ENCODE results near the gene CCDC167.

The CCDC167 gene

GRCh38 chr6:37532122-37532521 lies 32.4 kb upstream of the CCDC167 start:
- no peak for TF ChIP-seq MAX (IDR thresholded peaks at IDR 0.05)
- TF ChIP-seq EGR1 (IDR thresholded peaks at IDR 0.05) = no peak
- TF ChIP-seq FOXM1 (IDR thresholded peaks at IDR 0.05; ENCODE audit: borderline replicate concordance, low read depth) = no peak
- no peak for TF ChIP-seq TAF1 (IDR thresholded peaks at IDR 0.05; ENCODE audit: low read depth)
- TF ChIP-seq EP300 (IDR thresholded peaks at IDR 0.05; ENCODE audit: borderline replicate concordance) = no peak
- no peak for TF ChIP-seq CEBPB (IDR thresholded peaks at IDR 0.05)
- TF ChIP-seq TCF12 (IDR thresholded peaks at IDR 0.05; ENCODE audit: low read depth) = no peak

DNA sequence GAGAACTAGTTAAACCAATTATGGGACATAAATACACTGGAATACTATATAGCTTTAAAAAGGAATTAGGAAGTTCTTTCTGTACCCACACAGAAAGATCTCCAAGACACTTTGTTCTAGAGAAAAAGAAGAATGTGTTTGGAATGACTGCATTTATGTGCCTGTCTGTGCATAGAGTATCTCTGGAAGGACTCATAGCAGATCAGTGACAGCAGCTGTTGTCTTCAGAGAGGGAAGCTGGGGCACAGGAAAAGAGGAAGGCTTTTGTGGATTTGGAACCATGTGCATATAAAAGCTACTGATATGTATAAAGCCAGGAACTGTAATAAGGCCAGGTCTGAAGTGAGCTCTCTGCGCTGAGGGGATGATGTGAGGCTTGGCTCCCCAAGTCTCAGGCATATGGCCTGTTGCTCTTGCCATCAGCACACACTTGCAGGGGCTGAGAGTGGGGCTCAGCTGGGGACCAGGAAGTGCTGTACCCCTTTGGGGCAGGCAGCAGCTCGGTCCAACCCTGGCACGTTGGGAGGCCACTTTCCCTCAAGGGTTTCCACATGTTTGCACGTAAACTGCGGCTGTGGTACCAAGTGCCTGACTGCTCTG lies 31.8 kb upstream of the CCDC167 start:
- no peak for TF ChIP-seq TEAD4 (IDR thresholded peaks at IDR 0.05)
- TF ChIP-seq YY1 (IDR thresholded peaks at IDR 0.05; ENCODE audit: low read depth) = no peak
- TF ChIP-seq EGR1 (IDR thresholded peaks at IDR 0.05) = no peak
- TF ChIP-seq, protein P1, sequence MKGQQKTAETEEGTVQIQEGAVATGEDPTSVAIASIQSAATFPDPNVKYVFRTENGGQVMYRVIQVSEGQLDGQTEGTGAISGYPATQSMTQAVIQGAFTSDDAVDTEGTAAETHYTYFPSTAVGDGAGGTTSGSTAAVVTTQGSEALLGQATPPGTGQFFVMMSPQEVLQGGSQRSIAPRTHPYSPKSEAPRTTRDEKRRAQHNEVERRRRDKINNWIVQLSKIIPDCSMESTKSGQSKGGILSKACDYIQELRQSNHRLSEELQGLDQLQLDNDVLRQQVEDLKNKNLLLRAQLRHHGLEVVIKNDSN (IDR thresholded peaks at IDR 0.05) = no peak
- no peak for TF ChIP-seq FOXM1 (IDR thresholded peaks at IDR 0.05; ENCODE audit: borderline replicate concordance, low read depth)
- TF ChIP-seq TCF12 (IDR thresholded peaks at IDR 0.05; ENCODE audit: low read depth) = no peak
- no peak for TF ChIP-seq NFIC (IDR thresholded peaks at IDR 0.05)
- TF ChIP-seq EP300 (IDR thresholded peaks at IDR 0.05; ENCODE audit: borderline replicate concordance) = no peak
- no peak for TF ChIP-seq MAX (IDR thresholded peaks at IDR 0.05)
- TF ChIP-seq RAD21 (IDR thresholded peaks at IDR 0.05; ENCODE audit: low read depth) = no peak

DNA sequence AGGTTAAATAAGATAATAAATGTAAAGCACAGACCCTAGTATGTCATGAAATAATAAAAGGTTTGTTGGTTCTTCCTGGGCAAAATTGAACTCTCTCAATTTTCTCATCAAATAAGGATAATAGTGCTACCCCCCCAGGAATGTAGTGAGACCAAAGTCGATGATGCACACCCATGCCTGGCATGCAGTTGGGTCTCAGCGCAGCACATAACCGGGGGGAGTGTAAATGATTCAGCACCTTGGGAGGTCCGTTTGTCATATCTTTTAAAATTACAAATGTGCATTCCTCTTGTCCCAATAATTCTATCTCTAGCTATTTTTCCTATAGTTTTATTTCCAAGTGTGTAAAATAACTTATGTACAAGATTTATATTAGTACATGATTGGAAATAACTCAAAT lies 31.3 kb upstream of the CCDC167 start:
- TF ChIP-seq YY1 (IDR thresholded peaks at IDR 0.05; ENCODE audit: low read depth) (no peak), TCF12 (IDR thresholded peaks at IDR 0.05; ENCODE audit: low read depth) (no peak), EGR1 (IDR thresholded peaks at IDR 0.05) (no peak), TEAD4 (IDR thresholded peaks at IDR 0.05) (no peak), FOXM1 (IDR thresholded peaks at IDR 0.05; ENCODE audit: borderline replicate concordance, low read depth) (no peak), MAX (IDR thresholded peaks at IDR 0.05) (no peak), TAF1 (IDR thresholded peaks at IDR 0.05; ENCODE audit: low read depth) (no peak), ZBTB7A (IDR thresholded peaks at IDR 0.05; ENCODE audit: low read depth) (no peak), CREB1 (IDR thresholded peaks at IDR 0.05; ENCODE audit: low read depth) (no peak), EP300 (IDR thresholded peaks at IDR 0.05; ENCODE audit: borderline replicate concordance) (no peak), CEBPB (IDR thresholded peaks at IDR 0.05) (no peak), RAD21 (IDR thresholded peaks at IDR 0.05; ENCODE audit: low read depth) (no peak), NFIC (IDR thresholded peaks at IDR 0.05) (no peak)
- TF ChIP-seq, protein P1 (IDR thresholded peaks at IDR 0.05) = no peak
- TF ChIP-seq, protein P2, sequence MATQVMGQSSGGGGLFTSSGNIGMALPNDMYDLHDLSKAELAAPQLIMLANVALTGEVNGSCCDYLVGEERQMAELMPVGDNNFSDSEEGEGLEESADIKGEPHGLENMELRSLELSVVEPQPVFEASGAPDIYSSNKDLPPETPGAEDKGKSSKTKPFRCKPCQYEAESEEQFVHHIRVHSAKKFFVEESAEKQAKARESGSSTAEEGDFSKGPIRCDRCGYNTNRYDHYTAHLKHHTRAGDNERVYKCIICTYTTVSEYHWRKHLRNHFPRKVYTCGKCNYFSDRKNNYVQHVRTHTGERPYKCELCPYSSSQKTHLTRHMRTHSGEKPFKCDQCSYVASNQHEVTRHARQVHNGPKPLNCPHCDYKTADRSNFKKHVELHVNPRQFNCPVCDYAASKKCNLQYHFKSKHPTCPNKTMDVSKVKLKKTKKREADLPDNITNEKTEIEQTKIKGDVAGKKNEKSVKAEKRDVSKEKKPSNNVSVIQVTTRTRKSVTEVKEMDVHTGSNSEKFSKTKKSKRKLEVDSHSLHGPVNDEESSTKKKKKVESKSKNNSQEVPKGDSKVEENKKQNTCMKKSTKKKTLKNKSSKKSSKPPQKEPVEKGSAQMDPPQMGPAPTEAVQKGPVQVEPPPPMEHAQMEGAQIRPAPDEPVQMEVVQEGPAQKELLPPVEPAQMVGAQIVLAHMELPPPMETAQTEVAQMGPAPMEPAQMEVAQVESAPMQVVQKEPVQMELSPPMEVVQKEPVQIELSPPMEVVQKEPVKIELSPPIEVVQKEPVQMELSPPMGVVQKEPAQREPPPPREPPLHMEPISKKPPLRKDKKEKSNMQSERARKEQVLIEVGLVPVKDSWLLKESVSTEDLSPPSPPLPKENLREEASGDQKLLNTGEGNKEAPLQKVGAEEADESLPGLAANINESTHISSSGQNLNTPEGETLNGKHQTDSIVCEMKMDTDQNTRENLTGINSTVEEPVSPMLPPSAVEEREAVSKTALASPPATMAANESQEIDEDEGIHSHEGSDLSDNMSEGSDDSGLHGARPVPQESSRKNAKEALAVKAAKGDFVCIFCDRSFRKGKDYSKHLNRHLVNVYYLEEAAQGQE (IDR thresholded peaks at IDR 0.05; ENCODE audit: low read depth) = no peak

GRCh38 chr6:37530297-37530696 lies 30.6 kb upstream of the CCDC167 start:
- TF ChIP-seq CEBPB (IDR thresholded peaks at IDR 0.05) = no peak
- TF ChIP-seq EP300 (IDR thresholded peaks at IDR 0.05; ENCODE audit: borderline replicate concordance) = no peak
- TF ChIP-seq, protein P2 (IDR thresholded peaks at IDR 0.05; ENCODE audit: low read depth) = no peak; the same call in 1 of the 2 replicates
- no peak for TF ChIP-seq TCF12 (IDR thresholded peaks at IDR 0.05; ENCODE audit: low read depth)
- no peak for TF ChIP-seq TAF1 (IDR thresholded peaks at IDR 0.05; ENCODE audit: low read depth)
- no peak for TF ChIP-seq TEAD4 (IDR thresholded peaks at IDR 0.05)
- TF ChIP-seq CREB1 (IDR thresholded peaks at IDR 0.05; ENCODE audit: low read depth) = no peak

GRCh38 chr6:37528541-37528940 lies 28.8 kb upstream of the CCDC167 start:
- TF ChIP-seq EGR1 (IDR thresholded peaks at IDR 0.05) (no peak), NFIC (IDR thresholded peaks at IDR 0.05) (no peak), TEAD4 (IDR thresholded peaks at IDR 0.05) (no peak), CEBPB (IDR thresholded peaks at IDR 0.05) (no peak), TCF12 (IDR thresholded peaks at IDR 0.05; ENCODE audit: low read depth) (no peak), TAF1 (IDR thresholded peaks at IDR 0.05; ENCODE audit: low read depth) (no peak), FOXM1 (IDR thresholded peaks at IDR 0.05; ENCODE audit: borderline replicate concordance, low read depth) (no peak), ZBTB7A (IDR thresholded peaks at IDR 0.05; ENCODE audit: low read depth) (no peak), EP300 (IDR thresholded peaks at IDR 0.05; ENCODE audit: borderline replicate concordance) (no peak), MAX (IDR thresholded peaks at IDR 0.05) (no peak)
- TF ChIP-seq, protein P2 (IDR thresholded peaks at IDR 0.05; ENCODE audit: low read depth) = no peak

Data from Ishikawa (cell line).